Effector CD8-positive, alpha-beta T cell (primary cell): ENCODE measurements around the gene DTNBP1.
"Not testable (repeated sequence)": the region's sequence is repeated elsewhere in the genome, so short reads cannot be mapped to it uniquely, and the experiment has no call there.

ENCODE experiments used
- DNase-seq: peaks from one replicate; lab custom pipeline; 2025; lab: John Stamatoyannopoulos, UW

DTNBP1 gene

DNA sequence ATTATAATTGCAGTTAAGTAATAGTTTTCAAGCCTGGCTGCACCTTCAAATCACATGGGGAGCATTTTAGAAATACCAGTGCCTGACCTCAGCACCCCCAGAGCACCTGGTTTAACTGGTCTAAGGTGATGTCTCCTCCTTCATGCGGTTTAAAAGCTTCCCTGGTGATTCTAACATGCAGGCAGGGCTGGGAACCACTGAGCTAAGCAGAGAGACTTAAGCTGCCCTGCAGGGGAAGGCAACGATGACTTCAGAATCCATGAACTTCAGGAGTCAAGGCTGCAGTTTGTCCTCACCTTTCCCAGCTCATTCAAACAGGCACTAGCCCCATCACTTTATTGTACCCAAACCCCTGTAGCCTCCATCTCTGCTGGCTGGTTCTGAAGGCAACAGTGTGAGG, 6.1 kb upstream of the DTNBP1 start:
- no peak for DNase-seq

GRCh38 chr6:15666896-15667295, 4.1 kb upstream of the DTNBP1 start:
- not testable (repeated sequence) for DNase-seq

DNA sequence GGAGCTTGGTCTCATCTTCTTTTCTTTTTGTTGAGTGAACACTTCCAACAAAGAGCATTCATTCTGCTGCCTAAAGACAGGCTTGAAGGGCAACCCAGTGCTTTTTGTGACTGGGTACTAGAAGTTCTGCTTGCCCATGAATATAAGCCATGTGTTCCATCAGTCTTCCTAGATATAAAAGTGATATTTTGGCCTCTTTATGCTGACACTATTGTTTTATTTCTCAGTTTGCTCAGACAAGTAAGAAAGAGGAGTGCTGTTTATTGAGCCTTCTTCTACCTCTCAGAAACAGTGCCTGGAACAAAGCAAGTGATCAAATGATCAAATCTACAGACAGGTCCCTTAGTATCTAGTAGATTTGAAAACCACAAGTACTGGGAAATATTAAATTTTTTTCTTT, 2.4 kb upstream of the DTNBP1 start:
- DNase-seq = no peak

DNA sequence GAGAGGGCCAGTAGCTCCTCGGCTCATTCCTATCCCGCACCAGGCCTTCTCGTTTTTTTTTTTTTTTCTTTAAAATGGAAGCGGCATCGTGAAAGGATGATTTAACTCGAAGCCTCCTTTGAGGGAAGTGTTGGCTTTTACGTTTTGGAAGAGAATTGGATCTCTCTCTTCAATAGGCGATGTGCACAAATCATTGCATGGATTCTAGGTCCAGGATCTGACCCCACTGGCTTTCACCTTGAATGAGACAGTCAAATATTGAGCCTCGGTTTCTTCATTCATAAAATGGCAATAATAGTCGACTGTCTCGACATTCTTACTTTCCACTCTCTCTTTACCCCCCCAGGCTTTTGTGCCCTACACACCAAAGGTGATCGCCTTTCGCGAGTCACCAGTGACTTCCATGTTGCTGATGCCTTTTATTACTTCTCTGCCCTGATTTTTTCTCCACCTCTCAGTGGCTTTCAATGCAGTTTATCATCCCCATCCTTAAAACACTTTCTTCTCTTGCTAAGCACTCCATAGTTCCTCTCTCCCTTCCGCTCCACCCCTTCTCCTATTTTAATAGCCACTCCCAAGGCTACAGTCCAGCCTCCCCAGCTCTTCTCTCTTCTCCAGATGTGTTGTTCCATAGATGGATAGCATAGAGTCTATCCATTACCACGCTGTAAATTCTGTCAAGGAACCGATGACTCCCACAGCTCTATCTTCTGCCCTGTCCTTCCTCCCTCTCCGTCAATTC, 473 bp upstream of the DTNBP1 start:
- no peak for DNase-seq

DNA sequence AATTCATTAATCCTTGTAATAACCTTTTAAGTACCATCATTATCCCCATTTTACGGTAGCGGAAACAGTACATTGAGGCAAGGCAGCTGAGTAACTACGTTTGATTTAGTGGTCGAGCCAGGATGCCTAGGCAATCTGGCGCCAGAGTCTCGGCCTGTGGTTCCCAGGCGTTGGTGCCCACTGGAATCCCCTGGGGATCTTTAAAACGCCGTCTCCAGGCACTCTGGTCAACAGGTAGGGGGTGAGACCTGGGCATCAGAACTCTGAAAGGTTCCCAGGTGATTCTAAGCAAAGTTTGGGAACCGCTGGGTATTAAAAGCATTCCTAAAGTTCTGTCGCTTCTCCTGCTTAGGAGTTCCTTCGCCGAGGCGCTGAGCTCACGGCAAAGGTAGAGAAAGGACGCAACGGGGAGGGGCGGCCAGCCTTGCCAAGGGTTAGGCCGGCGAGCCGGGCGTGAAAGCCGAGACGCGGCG, 939 bp downstream of the DTNBP1 start:
- DNase-seq = no peak

DNA sequence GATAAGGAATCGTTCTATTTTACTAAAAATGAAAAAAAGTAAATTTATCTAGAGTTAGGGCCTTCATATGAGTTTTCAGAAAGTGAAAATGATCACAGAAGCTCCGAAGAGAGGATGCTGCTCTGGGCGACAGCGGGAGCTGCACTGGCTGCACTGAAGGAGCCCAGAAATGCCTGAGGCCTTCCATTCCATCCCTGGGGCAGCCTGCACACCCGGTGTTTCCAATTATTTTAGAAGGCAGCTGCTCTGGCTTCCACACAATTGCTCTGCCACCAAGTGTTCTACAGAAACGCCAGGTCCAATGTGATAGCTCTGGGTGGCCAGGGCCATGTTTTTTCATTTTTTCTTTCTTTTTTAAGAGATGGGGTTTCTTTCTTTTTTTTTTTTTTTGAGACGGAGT, 3.6 kb downstream of the DTNBP1 start:
- DNase-seq = no peak

DNA sequence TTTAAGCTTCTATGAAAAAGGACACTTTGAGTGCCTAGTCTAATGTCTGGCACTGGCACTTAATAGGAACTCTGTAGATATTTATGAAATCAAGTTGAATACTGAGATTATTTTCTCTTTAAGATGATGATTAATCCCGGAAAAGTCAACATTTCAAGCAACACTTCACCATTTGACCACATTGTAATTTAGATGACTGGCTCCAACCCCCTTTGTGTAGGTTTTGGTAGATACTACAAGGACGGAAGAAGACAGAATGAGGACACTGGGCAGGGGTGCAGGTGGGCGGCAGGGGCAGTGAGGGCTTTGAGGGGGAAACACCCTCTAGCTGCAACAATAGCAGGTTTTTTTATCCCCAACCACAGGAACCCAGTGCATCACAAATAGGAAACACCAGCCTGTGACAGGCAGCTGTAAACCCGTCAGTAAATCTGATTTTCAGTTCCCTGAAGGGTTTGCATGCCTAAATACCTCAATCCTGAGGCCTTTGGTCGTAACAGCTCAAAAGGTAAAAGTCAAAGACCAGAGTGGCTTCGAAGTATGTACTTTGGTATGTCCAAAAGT, 4.6 kb downstream of the DTNBP1 start:
- DNase-seq = no peak

DNA sequence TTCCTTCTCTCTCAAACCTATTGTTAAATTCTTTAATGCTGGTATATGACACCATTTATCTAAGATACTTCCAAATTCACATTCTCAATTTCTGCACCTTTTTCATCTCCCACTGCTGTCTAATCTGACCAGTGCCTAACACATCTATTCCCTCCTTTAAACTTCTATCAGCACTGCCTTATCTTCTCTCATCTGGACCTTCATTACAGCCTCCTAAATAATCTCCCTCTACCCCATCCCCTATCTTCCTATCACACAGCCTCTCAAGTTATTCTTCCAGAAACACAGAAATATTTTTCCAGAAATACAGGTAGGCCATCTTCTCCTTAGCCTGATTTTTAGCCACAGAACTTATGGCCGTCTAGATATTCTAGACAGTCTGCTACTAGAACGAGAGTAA, 5.5 kb downstream of the DTNBP1 start:
- DNase-seq = no peak

- DNase-seq = no peak
Observed at GRCh38 chr6:15656145-15656544, 6.7 kb downstream of the DTNBP1 start.

- DNase-seq = no peak
Observed at GRCh38 chr6:15654250-15654649, 8.6 kb downstream of the DTNBP1 start.

DNA sequence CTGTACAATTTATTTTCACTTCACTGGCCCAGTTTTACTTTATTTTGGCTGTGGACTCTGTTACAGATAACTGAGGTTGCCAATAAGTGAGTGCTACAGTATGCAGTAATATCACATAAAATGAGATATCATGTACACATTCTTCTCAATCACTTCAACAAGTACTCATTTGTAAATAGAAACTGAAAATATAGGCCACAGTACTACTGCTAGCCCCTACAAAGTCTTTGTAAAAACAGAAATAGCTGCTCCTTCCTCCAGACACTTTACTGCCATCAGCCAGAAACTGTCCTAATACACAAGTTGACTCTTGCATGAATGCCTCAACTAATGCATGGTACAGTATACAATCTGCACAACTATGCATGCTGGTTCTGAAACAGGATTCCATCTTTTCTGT, 9.2 kb downstream of the DTNBP1 start:
- DNase-seq = no peak

- DNase-seq = not testable (repeated sequence)
Observed at GRCh38 chr6:15650004-15650559, 12.7 kb downstream of the DTNBP1 start.

DNA sequence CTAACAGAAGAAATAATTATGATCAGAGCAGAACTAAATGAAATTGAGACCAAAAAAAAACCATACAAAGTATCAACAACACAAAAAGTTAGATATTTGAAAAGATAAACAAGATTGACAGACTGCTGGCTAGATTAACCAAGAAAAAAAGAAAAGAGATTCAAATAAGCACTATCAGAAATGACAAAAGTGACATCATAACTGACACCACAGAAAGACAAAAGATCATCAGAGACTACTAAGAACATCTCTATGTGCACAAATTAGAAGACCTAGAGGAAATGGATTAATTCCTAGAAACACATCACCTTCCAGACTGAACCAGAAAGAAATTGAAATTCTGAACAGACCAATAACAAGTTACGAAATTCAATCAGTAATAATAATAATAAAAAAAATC, 17.9 kb downstream of the DTNBP1 start:
- no peak for DNase-seq

- no peak for DNase-seq
Observed at GRCh38 chr6:15643542-15643941, 19.3 kb downstream of the DTNBP1 start.

GRCh38 chr6:15642276-15642675, 20.6 kb downstream of the DTNBP1 start:
- DNase-seq = no peak

DNA sequence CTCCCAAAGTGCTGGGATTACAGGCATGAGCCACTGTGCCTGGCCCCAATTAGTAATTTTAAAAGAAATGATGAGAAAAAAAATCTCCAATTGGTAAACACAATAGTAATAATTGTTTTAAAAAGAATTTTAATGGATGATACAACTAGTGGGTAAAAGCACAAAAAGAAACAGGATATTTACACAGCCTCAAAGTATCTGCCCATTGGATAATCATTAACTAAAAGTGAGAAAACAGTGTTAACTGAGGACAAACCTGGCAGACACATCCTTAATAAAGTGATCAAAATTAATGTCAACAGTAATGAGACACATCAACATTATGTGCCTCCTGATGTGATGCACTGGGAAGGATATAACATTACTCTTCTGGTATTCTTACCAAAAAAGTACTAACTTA, 24.5 kb downstream of the DTNBP1 start:
- no peak for DNase-seq

GRCh38 chr6:15631432-15631831, 31.4 kb downstream of the DTNBP1 start:
- no peak for DNase-seq

GRCh38 chr6:15630202-15630601, 32.6 kb downstream of the DTNBP1 start:
- DNase-seq = no peak

GRCh38 chr6:15629487-15629886, 33.3 kb downstream of the DTNBP1 start:
- DNase-seq = no peak

GRCh38 chr6:15628499-15629131, 34.2 kb downstream of the DTNBP1 start:
- no peak for DNase-seq

- DNase-seq = no peak
Observed at GRCh38 chr6:15627821-15628220, 35.0 kb downstream of the DTNBP1 start.

DNA sequence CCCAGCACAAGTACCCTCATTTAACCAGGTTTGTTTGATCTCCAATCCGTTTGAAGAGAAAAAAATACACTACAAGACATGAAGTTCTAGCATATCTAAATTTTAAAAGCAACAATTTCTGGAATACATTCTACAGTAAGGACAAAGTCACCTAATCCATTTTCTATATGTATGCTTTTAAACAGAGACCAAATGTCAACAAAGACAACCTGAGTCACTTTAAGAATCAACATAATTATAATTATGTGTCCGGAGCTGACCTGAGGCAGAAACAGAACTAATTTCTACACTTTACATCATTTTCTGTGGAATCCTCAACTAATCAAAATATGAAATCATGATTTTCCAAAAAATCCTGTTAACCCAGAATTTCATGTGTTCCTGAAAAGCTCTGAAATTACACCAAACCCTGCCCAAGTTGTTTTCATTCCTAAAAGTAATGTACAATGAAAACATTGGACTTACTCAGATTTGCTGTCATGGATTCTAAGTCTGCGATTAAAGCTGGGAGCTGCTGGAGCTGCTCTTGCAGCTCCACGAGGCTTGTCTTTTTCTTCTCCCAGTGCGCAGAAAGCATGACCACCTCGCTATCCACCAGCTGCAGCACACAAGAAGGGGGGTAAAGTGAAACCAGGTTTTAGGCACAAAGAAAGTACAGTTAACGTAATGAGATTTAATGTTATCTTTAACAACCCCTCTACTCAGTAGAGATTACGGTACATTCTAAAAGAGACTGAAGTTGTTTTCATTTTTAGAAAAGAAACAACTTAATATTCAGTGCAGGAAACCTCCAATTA, 35.8 kb downstream of the DTNBP1 start:
- DNase-seq = no peak
